ENCODE measurements around the gene ZFHX2.

Gene ZFHX2

GRCh38 chr14:23572524-23572828 is 20.9 kb upstream of the ZFHX2 start:
- DNase-seq, result no peak

DNA sequence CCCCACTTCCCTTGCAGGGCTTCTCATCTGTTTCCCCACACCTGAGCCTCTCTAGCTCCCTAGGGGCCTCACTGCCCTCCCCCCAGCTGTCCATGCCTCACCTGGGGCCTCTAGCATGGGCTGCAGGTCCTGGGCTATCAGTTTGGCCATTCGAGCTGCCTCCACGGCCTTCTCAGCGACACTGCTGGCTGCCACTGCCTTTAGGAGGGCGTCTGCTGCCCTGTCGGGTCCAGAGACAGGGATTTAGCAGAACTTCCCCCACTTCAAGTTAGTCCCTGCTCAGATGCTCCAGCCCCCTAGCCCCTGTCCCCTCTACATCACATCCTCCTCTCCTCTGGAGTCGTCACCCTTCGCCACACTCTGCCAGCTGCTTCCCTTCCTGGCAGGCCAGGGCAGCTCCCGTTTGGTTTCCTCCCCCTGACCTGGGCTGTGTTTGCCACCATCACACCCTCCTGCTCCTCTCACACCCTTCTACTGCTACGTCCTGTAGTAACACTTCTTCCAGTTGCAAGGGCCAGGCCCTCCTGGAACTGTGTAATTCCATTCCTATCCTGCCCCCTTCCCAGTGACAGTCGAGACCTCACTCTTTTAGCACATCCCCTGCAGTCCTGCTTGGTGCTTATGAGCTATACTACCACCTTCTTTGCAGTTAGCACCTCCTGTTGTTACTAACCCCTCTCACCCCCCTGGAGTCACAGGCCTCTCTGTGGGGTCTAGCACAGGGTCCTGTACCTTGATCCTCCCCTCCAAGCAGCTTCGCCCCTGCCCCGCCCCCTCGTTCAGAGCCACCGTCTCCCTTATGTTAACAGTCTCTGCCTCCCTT is 20.3 kb upstream of the ZFHX2 start:
- DNase-seq, result no peak

GRCh38 chr14:23570806-23571483 is 19.4 kb upstream of the ZFHX2 start:
- DNase-seq, result no peak

DNA sequence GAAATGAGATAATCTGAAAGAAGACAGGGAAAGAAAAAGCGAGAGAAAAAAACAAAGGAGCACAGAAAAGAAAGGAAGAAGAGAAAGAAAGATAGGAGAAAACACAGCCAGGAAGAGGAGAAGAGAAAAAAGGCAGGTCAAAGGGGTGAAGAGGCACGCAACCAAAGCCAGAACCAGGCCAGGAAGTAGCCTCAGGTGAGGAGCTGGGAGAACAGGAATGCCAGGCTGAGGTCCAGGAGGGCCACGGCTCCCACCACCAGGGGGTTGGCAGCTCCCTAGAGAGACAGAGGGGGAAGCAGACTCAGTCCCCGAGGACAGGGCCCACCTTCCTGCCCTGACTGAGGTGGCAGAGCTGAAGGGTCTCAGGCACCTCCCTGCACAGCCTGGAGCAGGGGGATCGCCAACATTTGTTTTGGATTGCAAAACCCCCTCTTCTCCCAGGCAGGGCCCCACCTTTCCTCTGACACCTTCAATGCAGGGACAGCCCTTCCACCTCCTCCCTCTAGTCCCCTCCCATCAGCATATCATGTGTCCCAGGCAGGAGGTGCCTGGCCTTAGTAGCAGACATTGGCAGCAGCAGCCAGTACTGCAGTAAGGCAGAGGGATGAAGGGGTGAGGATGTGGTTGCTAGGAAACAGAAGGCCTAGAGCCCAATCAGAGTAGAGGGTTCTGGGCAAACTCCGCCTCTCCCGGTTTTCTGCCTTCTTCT is 18.0 kb upstream of the ZFHX2 start:
- DNase-seq, result no peak

GRCh38 chr14:23568600-23569331 is 17.2 kb upstream of the ZFHX2 start:
- no peak for DNase-seq

- DNase-seq, result no peak
Measured at GRCh38 chr14:23568021-23568599, 16.5 kb upstream of the ZFHX2 start.

GRCh38 chr14:23567186-23568020 is 15.8 kb upstream of the ZFHX2 start, which contains the start of gene AP1G2:
TSS of gene AP1G2 (minus strand) at chr14:23567791. CDS start at chr14:23567314, 477 bp downstream.
- DNase-seq, result peak; percentile 87

DNA sequence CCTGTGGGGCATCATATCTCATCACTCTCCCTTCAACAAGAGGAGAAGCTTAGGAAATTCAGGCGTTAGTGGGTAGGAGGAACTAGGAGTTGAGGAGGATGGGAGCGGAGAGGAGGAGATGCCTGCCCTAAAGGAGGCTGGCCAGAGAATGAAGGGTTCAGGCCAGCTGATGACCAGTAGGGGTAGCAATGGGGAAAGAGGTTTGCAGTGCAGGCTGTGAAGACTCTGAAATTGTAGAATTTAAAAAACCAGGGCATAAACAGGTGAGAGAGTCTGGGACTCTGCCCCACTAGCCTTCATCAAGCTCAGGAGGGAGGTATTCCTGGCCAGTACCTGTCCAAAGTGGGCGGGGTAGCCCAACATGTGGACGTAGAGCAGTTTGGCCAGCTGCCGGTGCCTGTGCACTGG is 15.2 kb upstream of the ZFHX2 start:
- DNase-seq, result no peak

DNA sequence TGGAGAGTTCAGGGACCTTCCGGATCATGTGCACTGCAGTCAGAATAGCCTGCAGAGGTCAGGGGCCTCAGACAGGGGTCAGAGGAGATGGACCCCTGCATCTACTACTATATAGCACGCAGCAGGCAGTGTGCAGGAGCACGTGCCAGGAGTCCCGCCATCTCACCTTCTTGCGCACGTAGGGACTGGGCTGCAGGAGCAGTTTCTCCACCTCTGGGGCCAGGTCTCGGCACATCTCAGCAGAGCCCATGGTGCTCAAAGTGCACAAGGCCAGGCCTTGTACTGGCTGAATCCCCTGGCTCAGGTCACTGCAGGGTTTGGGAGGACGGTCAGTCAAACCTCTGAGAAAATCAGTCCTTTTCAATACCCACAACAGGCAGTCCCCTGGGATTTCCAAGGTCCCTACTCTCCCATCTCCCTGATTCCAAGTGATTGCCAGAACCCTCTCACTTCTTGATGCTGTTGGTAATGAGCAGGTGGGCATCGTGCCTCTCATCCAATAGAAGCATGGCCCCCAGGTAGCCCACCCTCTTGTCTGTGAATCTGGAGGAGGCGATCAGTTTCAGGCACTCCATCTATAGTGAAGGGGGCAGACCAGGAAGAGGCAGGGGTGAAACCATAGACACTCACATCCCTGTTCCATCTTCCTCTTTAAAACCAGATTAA is 14.7 kb upstream of the ZFHX2 start:
- DNase-seq, result no peak

DNA sequence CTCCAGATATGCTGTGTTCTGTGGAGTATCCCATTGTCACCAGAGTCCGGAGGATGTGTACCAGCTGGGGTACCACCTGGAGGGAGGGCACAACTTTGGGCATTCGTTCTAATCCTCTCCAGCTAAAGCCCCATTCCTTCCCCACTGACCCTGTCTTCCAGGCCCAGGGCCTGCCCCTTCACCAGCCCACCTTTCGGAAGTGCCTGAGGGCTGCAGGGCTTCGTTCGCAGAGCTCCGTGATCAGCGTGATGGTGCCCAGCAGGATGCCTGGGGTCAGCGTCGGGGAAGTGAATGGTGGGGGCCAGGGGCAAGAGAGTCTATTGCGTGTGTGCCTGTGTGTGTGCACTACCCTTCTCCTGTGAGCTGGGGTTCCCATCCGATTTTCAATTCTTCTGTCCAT is 14.1 kb upstream of the ZFHX2 start:
- no peak for DNase-seq

DNA sequence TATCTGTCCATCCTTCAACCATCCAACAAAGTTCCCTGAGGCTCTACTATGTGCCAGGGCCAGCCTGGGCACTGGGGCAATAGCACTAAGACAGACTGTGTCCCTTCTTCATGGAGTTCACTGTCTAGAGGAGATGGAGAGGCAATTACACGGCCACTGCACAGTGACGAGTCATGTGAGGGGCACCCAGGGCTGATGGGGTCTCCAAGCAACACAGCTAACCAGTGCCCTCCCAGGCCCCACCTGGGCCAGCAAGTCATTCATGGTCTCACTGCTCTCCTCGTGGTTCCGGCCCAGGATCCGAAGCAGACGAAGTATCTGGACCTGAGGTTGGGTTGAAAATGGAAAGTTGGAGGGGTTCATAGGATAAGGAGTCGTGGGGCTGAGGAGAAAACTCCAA is 13.3 kb upstream of the ZFHX2 start:
- DNase-seq, result no peak

- no peak for DNase-seq
Measured at GRCh38 chr14:23564181-23564812, 12.7 kb upstream of the ZFHX2 start.

- no peak for DNase-seq
Measured at GRCh38 chr14:23563473-23564180, 12.1 kb upstream of the ZFHX2 start.

GRCh38 chr14:23562822-23563472 is 11.4 kb upstream of the ZFHX2 start:
- DNase-seq, result peak; percentile 69

GRCh38 chr14:23561873-23562821 is 10.6 kb upstream of the ZFHX2 start:
- DNase-seq, result no peak

DNA sequence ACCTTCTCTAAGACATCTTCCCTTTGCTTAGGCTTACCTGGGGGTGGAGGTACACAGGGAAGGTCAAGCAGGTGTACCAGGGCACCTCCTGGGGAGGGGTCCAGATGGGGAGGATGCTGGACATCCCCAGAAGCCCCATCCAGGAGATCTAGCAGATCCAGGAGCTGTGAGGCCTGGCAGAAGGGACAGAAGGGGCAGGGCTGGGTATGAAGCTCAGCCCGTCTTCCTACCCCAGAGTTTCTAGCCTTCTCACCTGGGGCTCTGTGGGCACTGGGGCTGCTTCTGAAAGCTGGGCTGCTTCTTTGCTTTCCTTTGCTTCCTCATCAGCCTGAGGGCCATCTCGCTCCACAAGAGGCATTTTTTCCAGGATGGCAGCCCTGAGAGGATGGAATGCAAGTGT is 9.7 kb upstream of the ZFHX2 start:
- DNase-seq, result no peak

GRCh38 chr14:23559926-23560520 is 8.5 kb upstream of the ZFHX2 start:
- DNase-seq, result no peak
